SK-N-SH (cell line): ENCODE measurements around the gene CD93. TPM values are rescaled to one million over a fixed set of nuclear protein-coding genes. Genes with fewer than 3 reads are reported as not detected.

Experiments used
- CTCF ChIA-PET: fragments of 300-600, 350-600 bp; formaldehyde crosslinking; extraction: SDS; loops from one replicate; lab custom pipeline; 2021; lab: Yijun Ruan, JAX
- POLR2A ChIA-PET: fragments of 350-600 bp; sonication (Branson Sonifier 250); formaldehyde crosslinking; extraction: SDS; loops from one replicate; lab custom pipeline; 2020; ENCODE audit warnings: antibody characterized with exemption, inconsistent platforms; lab: Yijun Ruan, JAX
- DNase-seq: peaks from one replicate; pipeline ENCODE4 v3.0.0; 2012
- H2AFZ ChIP-seq: fragments of 200-600 bp; sonication (generic); 2 replicates; pipeline ENCODE4 v1.8.1; 2016; ENCODE audit warnings: antibody characterized with exemption, mild to moderate bottlenecking, low read depth
- H3F3A ChIP-seq: fragments of 200-600 bp; sonication (generic); replicated peaks from 2 replicates; pipeline ENCODE3; 2016; ENCODE audit warnings: antibody characterized with exemption, mild to moderate bottlenecking; ENCODE audit not compliant: insufficient read depth
- H3K27ac ChIP-seq, 2 experiments: fragments of 200-500 bp in 1 of 2; fragments of 200-600 bp in 1 of 2; sonication (Bioruptor generic) in 1 of 2; sonication (generic), shearing (Covaris generic) in 1 of 2; 2 replicates each; pipeline versions ENCODE4 v1.5.1 to v1.6.1; 2014 to 2016; ENCODE audit warnings: low read depth in 2 of 2, inconsistent platforms in 1 of 2, low read length in 1 of 2, mild to moderate bottlenecking in 1 of 2, mixed read lengths in 1 of 2
- H3K27me3 ChIP-seq: fragments of 200-600 bp; sonication (generic), shearing (Covaris generic); 2 replicates; pipeline ENCODE4 v1.6.1; 2016; ENCODE audit warnings: mixed run types; ENCODE audit not compliant: insufficient read depth
- H3K36me3 ChIP-seq, 2 experiments: fragments of 200-500 bp in 1 of 2; fragments of 200-600 bp in 1 of 2; sonication (Bioruptor generic) in 1 of 2; sonication (generic) in 1 of 2; replicated peaks in 1 of 2; 2 replicates each; pipeline versions ENCODE3 to v1.5.1; 2014 to 2016; ENCODE audit warnings: low read length in 1 of 2, mild to moderate bottlenecking in 1 of 2; ENCODE audit not compliant: insufficient read depth in 2 of 2, control insufficient read depth in 1 of 2
- H3K4me1 ChIP-seq, 2 experiments: fragments of 200-500 bp in 1 of 2; fragments of 200-600 bp in 1 of 2; sonication (Bioruptor generic) in 1 of 2; sonication (generic), shearing (Covaris generic) in 1 of 2; 2 replicates each; pipeline versions ENCODE4 v1.5.1 to v1.6.1; 2014 to 2016; ENCODE audit warnings: low read depth in 1 of 2, low read length in 1 of 2, mixed run types in 1 of 2; ENCODE audit not compliant: insufficient read depth in 2 of 2, control insufficient read depth in 1 of 2
- H3K4me2 ChIP-seq: fragments of 200-600 bp; sonication (generic), shearing (Covaris generic); 2 replicates; pipeline ENCODE4 v1.6.1; 2017; ENCODE audit warnings: mixed run types
- H3K4me3 ChIP-seq, 2 experiments: fragments of 200-500 bp in 1 of 2; fragments of 200-600 bp in 1 of 2; sonication (Bioruptor generic) in 1 of 2; sonication (generic), shearing (Covaris generic) in 1 of 2; 2 replicates each; pipeline versions ENCODE4 v1.5.1 to v1.8.1; 2014 to 2016; ENCODE audit warnings: low read depth in 2 of 2, inconsistent platforms in 1 of 2, low read length in 1 of 2, mild to moderate bottlenecking in 1 of 2, mixed read lengths in 1 of 2, moderate library complexity in 1 of 2
- H3K79me2 ChIP-seq: fragments of 200-600 bp; sonication (generic); 2 replicates; pipeline ENCODE4 v1.8.1; 2017; ENCODE audit warnings: mild to moderate bottlenecking; ENCODE audit not compliant: insufficient read depth
- H3K9ac ChIP-seq: fragments of 200-600 bp; sonication (generic); 2 replicates; pipeline ENCODE4 v1.6.1; 2017; ENCODE audit warnings: mixed run types
- H3K9me2 ChIP-seq: fragments of 200-600 bp; sonication (generic); 2 replicates; pipeline ENCODE4 v1.6.1; 2017; ENCODE audit warnings: mixed run types
- H3K9me3 ChIP-seq: fragments of 200-600 bp; sonication (generic); 2 replicates; pipeline ENCODE4 v1.6.1; 2017; ENCODE audit warnings: mixed run types, mild to moderate bottlenecking, moderate library complexity
- H4K20me1 ChIP-seq: fragments of 200-600 bp; sonication (generic); 2 replicates; pipeline ENCODE4 v1.6.1; 2017; ENCODE audit warnings: mild to moderate bottlenecking, mixed run types; ENCODE audit not compliant: insufficient read depth
- CHD2 ChIP-seq: fragments of 150-350 bp; IDR thresholded peaks from 2 replicates; pipeline ENCODE4 v1.6.1; 2018; ENCODE audit warnings: low read length; ENCODE audit not compliant: partially characterized antibody
- EZH2phosphoT487 ChIP-seq: fragments of 200-600 bp; sonication (generic); IDR thresholded peaks from 2 replicates; pipeline ENCODE4 v1.6.1; 2017; ENCODE audit warnings: low read depth, mixed run types, mild to moderate bottlenecking, antibody characterized with exemption, moderate library complexity, borderline replicate concordance
- RFX5 ChIP-seq: IDR thresholded peaks from 2 replicates; pipeline ENCODE4 v1.6.1; 2012; ENCODE audit warnings: mild to moderate bottlenecking, improper control_type of control experiment, low read length
- RXRA ChIP-seq: IDR thresholded peaks from 2 replicates; pipeline ENCODE4 v1.4.0; 2012; ENCODE audit warnings: low read depth, mild to moderate bottlenecking, borderline replicate concordance
- WGBS: methylation state at CpG from one replicate; pipeline ENCODE4 v1.1.6; 2017; ENCODE audit warnings: low lambda C conversion rate; 5-methylcytosine and 5-hydroxymethylcytosine counted together
- polyA plus RNA-seq, 3 experiments: library from polyadenylated mRNA; depleted of rRNA; stranded (reverse); fragments of >200 nt; gene quantifications; 2 replicates each; pipeline ENCODE4 v1.2.3, GENCODE V29; 2012
- TF ChIP-seq, protein P1 (sequence below): IDR thresholded peaks from 2 replicates; pipeline ENCODE4 v1.4.0; 2012; ENCODE audit warnings: low read depth, borderline replicate concordance
- TF ChIP-seq, protein P2 (sequence below): IDR thresholded peaks from 2 replicates; pipeline ENCODE4 v1.4.0; 2012; ENCODE audit warnings: low read depth

CD93 gene
- polyA plus RNA-seq, 1 of the 3 experiments (the other 2 are of a cell fraction): 0.03 TPM

DNA sequence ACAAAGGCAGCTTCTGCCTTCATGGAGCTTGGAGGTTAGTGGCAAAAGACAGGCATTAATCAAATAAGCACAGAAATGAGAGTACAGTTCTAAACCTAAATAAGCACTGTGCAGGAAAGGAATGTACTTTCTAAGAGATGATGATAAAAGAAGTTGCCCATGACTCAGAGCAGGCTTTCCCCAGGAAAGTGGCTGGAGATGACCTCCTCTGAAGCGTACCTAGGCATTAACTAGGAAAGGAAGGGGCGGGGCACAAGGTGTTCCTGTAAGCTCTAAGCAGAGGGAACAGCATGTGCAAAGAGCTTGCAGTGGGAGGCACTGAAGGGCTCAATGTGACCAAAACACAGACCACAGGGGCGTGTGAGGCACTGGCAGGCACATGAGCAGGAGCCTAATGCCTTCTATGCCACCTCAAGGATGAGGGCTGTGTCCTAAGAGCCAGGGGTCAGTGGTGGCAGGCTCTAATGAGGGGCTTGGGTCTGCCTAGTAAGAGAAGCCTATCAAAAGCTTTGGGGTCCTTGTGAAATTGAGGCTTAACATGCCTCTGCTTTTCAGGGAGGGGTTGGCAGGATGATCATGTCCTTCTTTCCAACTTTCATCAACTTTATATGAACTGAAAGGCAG is 46.1 kb downstream of the CD93 start:
- no peak for DNase-seq
- POLR2A ChIA-PET: no interaction called here

DNA sequence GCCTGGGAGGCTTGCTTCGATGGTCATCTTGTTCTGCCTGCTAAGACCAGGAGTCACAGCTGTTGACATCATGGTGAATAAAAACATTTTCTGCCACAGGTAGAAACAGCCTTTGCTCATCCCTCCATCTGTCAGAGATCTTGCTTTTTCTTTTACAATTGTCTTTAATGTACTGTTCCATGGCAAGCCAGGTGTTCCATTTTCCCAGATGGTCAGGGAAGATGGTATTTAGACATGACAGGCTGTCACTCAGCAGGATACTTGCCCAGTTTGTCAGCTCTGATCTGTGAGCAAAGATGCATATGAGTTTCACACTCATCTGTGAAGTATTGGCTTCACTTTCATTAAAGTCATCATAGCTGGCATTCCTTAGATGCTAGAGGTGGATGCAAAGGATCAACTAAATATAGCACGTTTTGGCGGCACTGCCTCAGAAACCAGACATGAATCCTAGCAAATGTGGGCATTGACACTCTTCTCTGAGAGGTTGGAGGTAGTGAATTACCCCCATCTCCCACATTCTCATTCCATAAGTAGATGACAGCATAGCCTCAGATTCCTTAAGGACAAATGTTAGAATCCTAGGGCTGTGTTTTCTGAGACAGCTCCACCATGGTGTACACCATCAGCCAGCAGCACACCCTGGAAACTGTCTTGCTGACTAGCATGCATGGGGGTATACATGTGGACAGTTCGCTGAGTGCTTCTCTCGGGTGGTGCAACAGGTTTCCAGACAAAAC is 46.8 kb downstream of the CD93 start:
- H3K36me3 ChIP-seq: no peaks in the 10 kb centered on the region
- peaks cover 83% of the 10 kb centered on the region for H3K27me3 ChIP-seq
- no peak for DNase-seq
- no peaks in the 10 kb centered on the region for H3K79me2 ChIP-seq
- no peak overlapping the region for H3K27ac ChIP-seq
- H2AFZ ChIP-seq: no peak overlapping the region
- no peaks in the 10 kb centered on the region for H3F3A ChIP-seq
- no peaks in the 10 kb centered on the region for H3K9me3 ChIP-seq
- ChIA-PET POLR2A (no interaction called here), CTCF (no interaction called here)
- H3K9ac ChIP-seq: no peak overlapping the region
- no peaks in the 10 kb centered on the region for H3K4me1 ChIP-seq
- 12% methylated on average over 5 of the region's 5 CpGs for WGBS
- no peak for TF ChIP-seq CHD2
- TF ChIP-seq EZH2phosphoT487: no peak
- H3K4me2 ChIP-seq: no peak overlapping the region
- no peaks in the 10 kb centered on the region for H3K9me2 ChIP-seq
- H3K4me3 ChIP-seq: no peak overlapping the region
- no peaks in the 10 kb centered on the region for H4K20me1 ChIP-seq

More for the DNA sequence above, 46.1 kb downstream of the CD93 start:
- Histone ChIP-seq H3K4me1 (no peaks in the 10 kb centered on the region), H3K36me3 (no peaks in the 10 kb centered on the region), H2AFZ (no peak overlapping the region), H3K27ac (no peak overlapping the region), H3K27me3 (peaks cover 83% of the 10 kb centered on the region), H3K9me3 (no peaks in the 10 kb centered on the region)
- CTCF ChIA-PET: no interaction called here
- TF ChIP-seq, protein P1, sequence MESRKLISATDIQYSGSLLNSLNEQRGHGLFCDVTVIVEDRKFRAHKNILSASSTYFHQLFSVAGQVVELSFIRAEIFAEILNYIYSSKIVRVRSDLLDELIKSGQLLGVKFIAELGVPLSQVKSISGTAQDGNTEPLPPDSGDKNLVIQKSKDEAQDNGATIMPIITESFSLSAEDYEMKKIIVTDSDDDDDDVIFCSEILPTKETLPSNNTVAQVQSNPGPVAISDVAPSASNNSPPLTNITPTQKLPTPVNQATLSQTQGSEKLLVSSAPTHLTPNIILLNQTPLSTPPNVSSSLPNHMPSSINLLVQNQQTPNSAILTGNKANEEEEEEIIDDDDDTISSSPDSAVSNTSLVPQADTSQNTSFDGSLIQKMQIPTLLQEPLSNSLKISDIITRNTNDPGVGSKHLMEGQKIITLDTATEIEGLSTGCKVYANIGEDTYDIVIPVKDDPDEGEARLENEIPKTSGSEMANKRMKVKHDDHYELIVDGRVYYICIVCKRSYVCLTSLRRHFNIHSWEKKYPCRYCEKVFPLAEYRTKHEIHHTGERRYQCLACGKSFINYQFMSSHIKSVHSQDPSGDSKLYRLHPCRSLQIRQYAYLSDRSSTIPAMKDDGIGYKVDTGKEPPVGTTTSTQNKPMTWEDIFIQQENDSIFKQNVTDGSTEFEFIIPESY: no peak
- TF ChIP-seq RXRA: no peak
- no peak for TF ChIP-seq RFX5
- TF ChIP-seq, all 33 proteins: peak for 0
- Histone ChIP-seq H3K4me2 (no peak overlapping the region), H3K9ac (no peak overlapping the region), H3K4me3 (no peak overlapping the region), H4K20me1 (no peaks in the 10 kb centered on the region), H3K79me2 (no peaks in the 10 kb centered on the region), H3K9me2 (no peaks in the 10 kb centered on the region), H3F3A (no peaks in the 10 kb centered on the region)
- WGBS: 3% methylated on average over 3 of the region's 3 CpGs

DNA sequence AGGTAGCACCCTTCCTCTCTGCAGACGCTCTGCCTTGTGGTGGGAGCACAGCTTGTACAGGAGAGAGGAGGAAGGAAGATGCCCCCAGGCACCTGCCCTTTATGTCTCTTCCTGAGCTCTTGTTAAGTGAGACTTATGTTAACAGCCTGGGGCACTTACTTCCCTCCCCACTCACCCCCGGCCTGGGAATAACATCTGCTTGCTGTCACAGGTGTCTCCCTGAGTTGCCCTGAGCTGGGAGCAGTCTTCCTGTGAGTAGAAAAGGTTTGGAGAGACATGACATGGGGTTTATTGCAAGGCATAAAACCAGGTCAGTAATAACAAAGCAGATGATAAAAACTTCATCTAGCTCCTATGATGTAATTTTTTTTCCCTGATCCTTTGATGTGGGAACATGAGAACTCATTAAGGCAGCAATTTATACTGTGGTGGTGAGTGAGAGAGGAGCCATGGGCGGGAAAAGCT is 49.1 kb downstream of the CD93 start:
- Histone ChIP-seq H3K27ac (no peak overlapping the region), H4K20me1 (no peaks in the 10 kb centered on the region), H3K4me1 (no peaks in the 10 kb centered on the region), H3K79me2 (no peaks in the 10 kb centered on the region), H3K9me3 (no peaks in the 10 kb centered on the region), H3K9me2 (no peaks in the 10 kb centered on the region), H3F3A (no peaks in the 10 kb centered on the region), H3K4me2 (no peak overlapping the region), H3K36me3 (no peaks in the 10 kb centered on the region), H2AFZ (no peak overlapping the region), H3K27me3 (peaks cover 83% of the 10 kb centered on the region), H3K9ac (no peak overlapping the region), H3K4me3 (no peak overlapping the region)
- no peak for DNase-seq
- CTCF ChIA-PET: interaction anchor here (0.8 kb wide), 1 partner anchor 302 kb away, joined by 3 read pairs; no protein-coding TSS in a partner anchor
- POLR2A ChIA-PET: no interaction called here
- 3% methylated on average over 2 of the region's 3 CpGs for WGBS
- TF ChIP-seq, protein P2, sequence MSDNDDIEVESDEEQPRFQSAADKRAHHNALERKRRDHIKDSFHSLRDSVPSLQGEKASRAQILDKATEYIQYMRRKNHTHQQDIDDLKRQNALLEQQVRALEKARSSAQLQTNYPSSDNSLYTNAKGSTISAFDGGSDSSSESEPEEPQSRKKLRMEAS: no peak
